Activated T-cell treated with anti-CD3 and anti-CD28 coated beads, Interleukin-2, amount 50 U/mL, for 4 hours (primary cell): ENCODE data around the gene MBNL1. TPM values are rescaled to one million over a fixed set of nuclear protein-coding genes. Genes with fewer than 3 reads are reported as not detected.

Experiments
- ATAC-seq, 2 donors: fragments of 200-7000 bp; cut with Tn5 transposase; one replicate each; pipeline ENCODE4 v1.10.0; 2021
- DNase-seq: peaks from one replicate; pipeline ENCODE4 v3.0.0-alpha.2; 2020
- H3K27me3 Mint-ChIP-seq: one replicate; pipeline ENCODE4 v1.8.0; 2021; ENCODE audit warnings: low read depth, mixed read lengths
- H3K36me3 Mint-ChIP-seq: one replicate; pipeline ENCODE4 v1.8.0; 2022; ENCODE audit warnings: mixed read lengths; ENCODE audit not compliant: insufficient read depth
- H3K4me1 Mint-ChIP-seq: one replicate; pipeline ENCODE4 v1.8.0; 2021; ENCODE audit warnings: low read depth, mixed read lengths
- H3K4me3 Mint-ChIP-seq: one replicate; pipeline ENCODE4 v1.8.0; 2021; ENCODE audit warnings: mild to moderate bottlenecking, moderate library complexity, mixed read lengths
- H3K9me3 Mint-ChIP-seq: one replicate; pipeline ENCODE4 v1.8.0; 2021; ENCODE audit warnings: mixed read lengths
- total RNA-seq, 3 donors: library from RNA; stranded (reverse); gene quantifications; one replicate each; pipeline ENCODE4 v1.2.1, GENCODE V29; 2021

MBNL1 gene
- total RNA-seq, 3 donors from 2014 or later = 343 to 376 (median 347) TPM

DNA sequence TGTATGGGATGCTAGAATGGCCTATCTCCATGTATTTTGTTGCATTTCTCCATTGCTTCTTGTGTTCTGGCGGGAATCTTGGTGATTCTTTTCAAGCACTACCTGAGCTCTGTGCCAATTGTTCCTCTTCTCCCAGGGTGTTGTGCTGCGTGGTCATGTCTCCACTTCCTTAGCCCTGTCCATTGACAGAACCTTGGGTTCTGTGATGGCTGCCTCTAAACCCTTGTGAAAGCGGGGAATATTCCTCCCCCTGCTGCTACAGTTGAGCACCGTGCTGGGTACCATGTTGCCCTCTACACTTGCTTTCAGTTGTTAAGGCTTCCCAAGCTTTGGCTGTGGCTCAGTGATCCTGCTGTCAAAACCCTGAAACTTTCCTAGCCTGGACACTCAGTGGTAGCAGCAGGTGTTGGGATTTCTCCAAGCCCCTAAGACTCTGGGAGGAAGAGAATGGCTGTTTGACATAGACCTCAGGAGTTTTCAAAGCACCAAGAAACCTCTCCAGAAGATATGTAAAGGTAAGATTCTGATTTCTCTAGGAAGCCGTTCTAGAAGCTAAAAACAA lies 69.5 kb downstream of the MBNL1 start:
- Mint-ChIP-seq H3K4me1 (peaks cover 76% of the 10 kb centered on the region), H3K4me3 (no peak overlapping the region), H3K36me3 (peaks cover 47% of the 10 kb centered on the region), H3K9me3 (no peaks in the 10 kb centered on the region), H3K27me3 (no peaks in the 10 kb centered on the region)
- no peak for ATAC-seq
- no peak for DNase-seq

DNA sequence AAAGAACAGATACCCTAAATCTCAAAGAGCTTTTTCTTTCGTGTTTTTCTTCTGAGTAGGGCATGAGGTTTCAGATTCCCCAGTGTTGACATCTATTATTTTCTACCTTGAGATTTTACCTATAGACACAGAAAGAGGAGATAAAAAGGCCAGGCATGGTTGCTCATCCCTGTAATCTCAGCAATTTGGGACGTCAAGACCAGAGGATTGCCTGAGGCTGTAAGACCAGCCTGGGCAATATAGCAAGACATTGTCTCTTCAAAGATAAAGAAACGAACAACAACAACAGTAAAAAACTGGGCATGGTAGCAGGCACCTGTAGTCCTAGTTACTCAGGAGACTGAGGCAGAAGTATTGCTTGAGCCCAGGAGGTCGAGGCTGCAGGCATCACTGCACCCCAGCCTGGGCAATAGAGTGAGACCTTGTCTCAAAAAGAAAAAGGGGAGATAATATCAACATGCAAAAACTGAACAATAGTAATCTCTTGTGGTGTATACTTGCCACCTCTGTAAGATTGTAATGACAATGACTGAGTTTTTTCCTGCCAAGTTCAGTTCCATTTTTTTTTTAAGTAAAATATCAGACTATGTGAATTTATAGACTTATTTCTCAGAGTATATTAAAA lies 71.3 kb downstream of the MBNL1 start:
- Mint-ChIP-seq H3K4me1 (peaks cover 70% of the 10 kb centered on the region), H3K4me3 (no peak overlapping the region), H3K27me3 (no peaks in the 10 kb centered on the region), H3K9me3 (no peaks in the 10 kb centered on the region), H3K36me3 (peaks cover 47% of the 10 kb centered on the region)
- DNase-seq = no peak
- ATAC-seq = no peak

DNA sequence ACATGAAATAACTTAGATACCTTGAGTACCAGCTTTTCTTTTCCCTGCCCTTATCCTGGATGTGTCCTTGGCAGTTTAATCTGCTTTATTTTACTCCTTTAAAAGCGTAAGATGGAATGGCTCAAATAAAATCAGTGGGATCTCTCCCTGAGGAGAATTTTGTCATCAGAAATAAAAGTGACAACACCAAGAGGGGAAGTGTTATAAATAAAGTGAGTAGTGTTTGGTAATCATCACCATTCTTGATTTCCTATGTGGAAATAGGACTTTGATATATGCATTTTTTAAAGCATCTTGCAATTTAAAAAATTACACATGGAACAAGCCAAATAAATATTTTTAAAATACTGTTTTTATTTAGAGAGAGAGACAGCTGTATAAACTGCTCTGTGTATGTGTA lies 76.5 kb downstream of the MBNL1 start:
- Mint-ChIP-seq H3K9me3 (no peaks in the 10 kb centered on the region), H3K36me3 (peaks cover 32% of the 10 kb centered on the region), H3K4me1 (peaks cover 40% of the 10 kb centered on the region), H3K27me3 (no peaks in the 10 kb centered on the region), H3K4me3 (no peak overlapping the region)
- no peak for DNase-seq
- no peak for ATAC-seq

DNA sequence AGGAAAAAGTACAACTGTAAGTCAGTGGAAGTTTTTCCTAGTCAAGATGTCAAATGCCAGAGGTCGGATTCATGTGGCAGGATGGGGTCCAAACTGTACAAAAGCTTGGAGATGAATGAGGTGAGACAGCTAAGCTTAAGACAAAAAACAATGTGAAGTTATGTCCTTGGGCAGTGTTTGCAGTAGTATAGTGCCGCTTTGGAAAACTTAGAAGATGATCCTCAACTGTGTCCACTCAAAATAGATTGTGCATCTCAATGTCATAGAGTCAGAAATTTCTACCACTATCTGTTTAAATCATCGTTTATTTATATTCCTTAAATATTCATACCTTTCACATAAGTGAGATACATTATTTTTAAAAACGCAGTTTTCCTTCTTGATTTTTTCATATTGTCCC lies 77.3 kb downstream of the MBNL1 start:
- DNase-seq (no peak), ATAC-seq (no peak)
- H3K27me3 Mint-ChIP-seq = no peaks in the 10 kb centered on the region
- H3K4me1 Mint-ChIP-seq = peaks cover 38% of the 10 kb centered on the region
- H3K9me3 Mint-ChIP-seq = no peaks in the 10 kb centered on the region
- no peak overlapping the region for H3K4me3 Mint-ChIP-seq
- H3K36me3 Mint-ChIP-seq = peaks cover 29% of the 10 kb centered on the region

DNA sequence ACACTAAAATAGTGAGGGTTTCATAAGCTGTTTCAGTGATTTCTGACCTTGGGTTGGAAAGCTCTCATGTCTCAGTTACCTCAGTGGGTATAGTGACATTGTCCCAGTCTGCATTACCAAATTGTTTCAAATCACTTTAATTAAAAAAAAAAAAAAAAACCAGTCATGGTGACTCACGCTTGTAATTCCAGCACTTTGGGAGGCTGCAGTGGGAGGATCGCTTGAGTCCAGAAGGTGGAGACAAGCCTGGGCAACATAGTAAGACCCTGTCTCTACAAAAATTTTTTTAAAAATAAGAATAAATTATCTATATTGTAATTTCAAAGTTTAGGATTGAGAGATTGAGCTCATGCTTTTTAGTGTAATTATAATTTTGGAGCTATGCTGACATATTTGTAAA lies 78.0 kb downstream of the MBNL1 start:
- H3K4me3 Mint-ChIP-seq = no peak overlapping the region
- H3K4me1 Mint-ChIP-seq = peaks cover 38% of the 10 kb centered on the region
- no peaks in the 10 kb centered on the region for H3K27me3 Mint-ChIP-seq
- DNase-seq (no peak), ATAC-seq (no peak)
- no peaks in the 10 kb centered on the region for H3K9me3 Mint-ChIP-seq
- H3K36me3 Mint-ChIP-seq = peaks cover 31% of the 10 kb centered on the region

DNA sequence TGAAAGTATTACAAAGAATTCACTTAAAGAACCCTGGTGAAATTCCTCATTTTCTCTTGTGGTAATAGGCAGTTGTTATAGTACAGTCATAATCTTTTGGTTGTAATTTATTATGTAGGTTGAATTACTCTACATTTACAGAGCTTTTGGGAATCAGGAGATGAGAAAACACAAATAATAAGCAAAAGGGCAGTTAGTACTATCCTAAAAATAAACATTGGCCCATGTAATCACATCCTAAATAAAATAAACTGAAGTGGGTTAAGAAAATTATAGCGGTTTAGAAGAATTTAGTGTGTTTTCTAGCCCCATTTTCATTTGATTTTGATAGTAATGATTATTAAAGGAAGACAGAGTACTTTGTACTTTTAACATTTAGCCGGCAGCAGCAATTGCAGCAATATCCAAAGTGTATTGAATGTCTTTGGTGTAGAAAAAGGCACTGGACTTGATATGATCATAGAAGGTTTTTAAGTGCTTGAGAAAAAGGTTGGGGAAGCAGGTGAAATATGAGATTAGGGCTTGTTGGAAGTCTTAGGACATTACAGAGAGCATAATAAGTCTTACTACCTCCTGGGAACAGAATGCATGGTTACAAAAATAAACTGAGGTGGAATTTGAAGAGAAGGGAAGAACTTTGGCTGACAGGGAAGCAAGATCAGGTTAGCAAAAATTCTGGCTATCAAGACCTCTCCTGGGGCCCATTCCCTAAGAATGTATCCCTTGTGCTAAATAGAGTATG lies 79.9 kb downstream of the MBNL1 start:
- ATAC-seq (no peak), DNase-seq (no peak)
- Mint-ChIP-seq H3K36me3 (peaks cover 29% of the 10 kb centered on the region), H3K4me3 (no peak overlapping the region), H3K9me3 (no peaks in the 10 kb centered on the region), H3K27me3 (no peaks in the 10 kb centered on the region), H3K4me1 (peaks cover 40% of the 10 kb centered on the region)

DNA sequence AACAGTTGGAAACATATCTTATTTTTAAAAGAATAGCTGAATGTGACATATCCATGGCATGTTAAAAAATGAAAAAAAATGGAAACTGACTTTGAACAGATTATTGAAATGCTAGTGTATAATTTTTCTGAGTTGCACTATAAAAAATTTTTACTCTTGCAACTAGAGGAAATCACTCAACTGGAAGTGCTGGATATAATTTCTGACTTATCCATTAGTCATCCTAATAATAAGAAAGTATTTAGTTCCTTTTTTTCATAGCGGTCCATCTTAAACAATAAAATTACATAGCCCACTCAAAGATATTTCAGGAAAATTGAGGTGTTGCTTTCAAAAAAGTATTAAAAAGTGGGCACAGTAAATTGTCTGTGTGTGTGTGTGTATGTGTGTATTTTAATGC lies 80.7 kb downstream of the MBNL1 start:
- DNase-seq (no peak), ATAC-seq (no peak)
- peaks cover 30% of the 10 kb centered on the region for H3K36me3 Mint-ChIP-seq
- H3K27me3 Mint-ChIP-seq = no peaks in the 10 kb centered on the region
- peaks cover 40% of the 10 kb centered on the region for H3K4me1 Mint-ChIP-seq
- H3K4me3 Mint-ChIP-seq = no peak overlapping the region
- no peaks in the 10 kb centered on the region for H3K9me3 Mint-ChIP-seq

DNA sequence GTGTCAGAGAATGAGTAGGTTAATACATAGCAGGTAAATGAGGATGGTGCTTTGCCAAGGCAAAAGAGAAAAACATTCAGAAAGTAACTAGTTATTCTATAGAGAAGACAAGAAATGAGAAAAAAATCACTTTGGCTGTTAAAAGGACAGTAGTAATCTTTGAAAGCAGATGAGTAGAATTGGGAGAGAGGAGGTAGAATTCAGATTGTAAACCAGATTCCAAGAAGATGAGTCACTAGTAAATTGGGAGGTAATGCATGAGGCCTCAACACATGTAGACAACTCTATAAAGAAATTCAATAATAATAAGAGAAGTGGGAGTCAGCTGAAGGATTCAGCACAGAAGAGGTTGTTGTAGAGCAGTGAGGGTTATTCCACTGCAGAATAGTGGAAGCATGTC lies 81.4 kb downstream of the MBNL1 start:
- Mint-ChIP-seq H3K9me3 (no peaks in the 10 kb centered on the region), H3K4me3 (no peak overlapping the region), H3K36me3 (peaks cover 30% of the 10 kb centered on the region), H3K4me1 (peaks cover 41% of the 10 kb centered on the region), H3K27me3 (no peaks in the 10 kb centered on the region)
- ATAC-seq (peak in 1 of 2 donors; percentile 23), DNase-seq (no peak)

DNA sequence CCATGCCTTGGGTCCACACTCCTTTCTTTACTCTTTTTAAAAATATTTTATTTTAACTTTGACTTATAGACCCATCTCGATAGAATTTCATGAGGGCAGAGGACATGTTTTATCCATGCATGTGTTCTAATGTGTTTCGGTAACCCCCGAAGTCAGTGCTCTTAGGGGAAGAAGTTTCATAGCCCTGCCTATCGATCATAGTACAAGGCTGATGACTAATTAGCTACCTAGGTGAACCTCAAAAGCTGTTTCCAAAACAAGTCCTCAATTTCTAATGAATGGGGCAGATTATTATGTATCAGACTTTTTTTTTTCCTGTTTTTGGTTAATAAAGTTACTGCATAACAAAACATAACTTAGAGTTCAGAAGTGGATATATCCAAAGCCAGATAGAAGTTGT lies 82.0 kb downstream of the MBNL1 start:
- DNase-seq (no peak), ATAC-seq (peak in 1 of 2 donors; percentile 48)
- peaks cover 29% of the 10 kb centered on the region for H3K36me3 Mint-ChIP-seq
- peaks cover 43% of the 10 kb centered on the region for H3K4me1 Mint-ChIP-seq
- H3K4me3 Mint-ChIP-seq = no peak overlapping the region
- no peaks in the 10 kb centered on the region for H3K27me3 Mint-ChIP-seq
- H3K9me3 Mint-ChIP-seq = no peaks in the 10 kb centered on the region

DNA sequence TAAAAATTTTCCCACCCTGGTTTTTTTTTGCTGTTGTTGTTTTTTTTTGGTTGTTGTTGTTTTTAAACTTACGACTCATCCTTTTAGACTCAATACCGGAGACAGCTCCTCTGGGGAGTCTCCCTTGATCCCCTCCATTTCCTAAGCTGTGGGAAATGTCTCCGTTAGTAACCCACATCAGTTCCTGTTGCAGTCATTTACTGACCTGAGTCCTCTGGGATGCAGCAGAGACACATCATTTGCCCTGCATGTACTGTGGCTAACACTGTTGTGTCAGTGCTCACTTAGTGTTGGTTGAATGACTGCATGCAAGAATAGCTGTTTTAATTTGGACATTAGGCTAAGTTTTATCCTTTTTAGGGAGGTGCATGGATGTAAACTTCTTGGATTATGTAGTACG lies 83.8 kb downstream of the MBNL1 start:
- no peaks in the 10 kb centered on the region for H3K9me3 Mint-ChIP-seq
- DNase-seq (no peak), ATAC-seq (peak in 1 of 2 donors; percentile 31)
- no peak overlapping the region for H3K4me3 Mint-ChIP-seq
- no peaks in the 10 kb centered on the region for H3K27me3 Mint-ChIP-seq
- H3K36me3 Mint-ChIP-seq = peaks cover 27% of the 10 kb centered on the region
- H3K4me1 Mint-ChIP-seq = peaks cover 53% of the 10 kb centered on the region

DNA sequence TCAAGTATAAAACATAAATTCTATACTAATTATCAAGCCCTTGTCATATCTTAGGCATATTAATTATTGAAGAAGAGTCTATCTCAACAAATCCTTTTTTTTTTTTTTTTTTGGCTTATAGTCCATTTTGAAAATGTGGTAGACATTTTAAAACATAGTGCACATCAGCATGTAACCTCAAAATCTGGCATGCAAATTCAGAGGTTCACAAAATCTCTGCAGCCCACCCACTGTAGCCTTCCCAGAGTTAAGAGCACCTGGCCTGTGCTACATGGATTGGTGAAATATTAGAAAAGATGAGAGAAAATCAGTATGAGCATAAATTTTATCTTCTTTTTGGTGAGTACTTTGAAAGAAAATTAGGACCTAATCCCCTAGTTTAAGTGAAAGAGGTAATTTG lies 84.8 kb downstream of the MBNL1 start:
- DNase-seq (no peak), ATAC-seq (no peak)
- Mint-ChIP-seq H3K4me3 (no peak overlapping the region), H3K9me3 (no peaks in the 10 kb centered on the region), H3K27me3 (no peaks in the 10 kb centered on the region), H3K36me3 (peaks cover 29% of the 10 kb centered on the region), H3K4me1 (peaks cover 61% of the 10 kb centered on the region)

DNA sequence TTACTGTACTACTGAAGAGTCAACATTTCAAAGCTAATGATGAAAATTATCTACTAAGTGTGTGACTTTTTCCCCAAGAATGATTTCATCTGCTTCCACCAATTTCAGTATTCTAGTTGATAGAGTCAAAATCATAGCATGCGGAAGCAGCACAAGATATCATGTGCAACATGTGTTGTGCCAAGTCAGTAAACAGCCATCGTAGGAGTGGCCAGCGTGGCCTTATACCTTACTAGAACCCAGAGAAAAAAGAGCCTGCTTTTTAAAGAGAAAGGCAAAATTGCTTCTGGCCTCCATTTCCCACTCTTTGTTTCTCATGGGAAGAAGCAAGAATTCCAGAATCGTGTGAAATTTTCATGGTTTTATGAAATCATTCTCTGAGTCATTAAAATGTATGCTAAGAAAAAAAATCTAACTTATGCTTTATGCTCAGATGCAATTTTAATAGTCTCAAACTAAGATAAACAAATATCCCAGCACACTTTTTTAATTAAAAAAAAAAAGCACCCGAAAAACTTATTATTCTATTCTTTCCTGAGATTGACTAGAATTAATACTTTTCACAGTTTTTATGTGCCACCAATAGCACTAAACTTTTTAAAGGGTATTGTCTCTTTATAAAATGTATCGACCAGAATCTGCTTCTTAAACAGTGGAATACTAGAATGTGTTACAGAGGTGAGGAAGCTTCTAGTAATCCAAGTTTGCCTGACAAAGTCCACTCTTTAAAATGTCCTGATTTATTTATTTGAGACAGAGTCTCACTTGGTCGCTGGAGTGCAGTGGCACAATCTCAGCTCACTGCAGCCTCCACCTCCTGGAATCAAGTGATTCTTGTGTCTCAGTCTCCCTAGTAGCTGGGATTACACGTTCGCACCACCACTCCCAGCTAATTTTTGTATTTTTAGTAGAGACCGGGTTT lies 87.3 kb downstream of the MBNL1 start:
- no peaks in the 10 kb centered on the region for H3K27me3 Mint-ChIP-seq
- peaks cover 73% of the 10 kb centered on the region for H3K4me1 Mint-ChIP-seq
- no peak overlapping the region for H3K4me3 Mint-ChIP-seq
- DNase-seq = no peak
- H3K9me3 Mint-ChIP-seq = no peaks in the 10 kb centered on the region
- ATAC-seq = no peak
- H3K36me3 Mint-ChIP-seq = peaks cover 36% of the 10 kb centered on the region

DNA sequence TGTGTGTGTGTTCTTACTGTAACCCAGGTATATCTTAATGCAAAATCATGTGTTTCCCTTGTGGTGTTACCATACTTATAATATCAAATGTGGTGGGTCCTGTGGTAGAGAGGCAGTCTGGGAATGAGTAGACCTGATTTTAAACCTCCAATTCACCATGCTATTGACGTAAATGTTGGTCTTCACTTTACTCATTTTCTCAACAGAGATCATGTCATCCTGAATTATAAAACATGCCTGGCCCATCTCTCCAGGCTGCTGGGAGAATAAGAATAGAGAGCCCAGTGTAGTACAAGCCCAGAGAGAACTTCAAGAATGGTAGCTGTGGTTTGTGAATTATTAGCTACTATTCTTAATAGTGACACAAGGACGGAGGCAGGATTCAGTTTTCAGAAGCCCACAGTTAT lies 88.1 kb downstream of the MBNL1 start:
- ATAC-seq (peak; percentile 61 to 75), DNase-seq (no peak)
- peaks cover 35% of the 10 kb centered on the region for H3K36me3 Mint-ChIP-seq
- peaks cover 77% of the 10 kb centered on the region for H3K4me1 Mint-ChIP-seq
- H3K9me3 Mint-ChIP-seq = no peaks in the 10 kb centered on the region
- no peaks in the 10 kb centered on the region for H3K27me3 Mint-ChIP-seq
- H3K4me3 Mint-ChIP-seq = no peak overlapping the region

DNA sequence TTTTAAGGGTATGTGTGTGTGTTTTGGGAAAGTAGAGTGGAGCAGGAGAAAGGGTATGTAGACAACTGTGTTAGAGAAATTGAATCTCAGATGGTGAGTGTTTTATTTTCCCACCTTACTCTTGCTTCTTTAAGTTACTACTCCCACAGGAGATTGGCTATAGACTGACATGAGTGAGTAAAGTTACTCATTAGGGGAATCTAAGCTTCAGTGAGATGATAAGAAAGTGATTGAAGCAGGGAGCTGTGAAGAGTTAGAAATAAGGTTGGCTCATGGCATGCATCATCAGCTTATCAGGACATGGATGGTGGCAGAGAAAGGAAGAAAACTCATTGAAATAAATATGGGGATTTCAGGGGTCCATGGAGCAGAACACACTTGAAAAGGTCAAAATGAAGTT lies 88.9 kb downstream of the MBNL1 start:
- ATAC-seq (peak; percentile 32 to 44), DNase-seq (no peak)
- Mint-ChIP-seq H3K27me3 (no peaks in the 10 kb centered on the region), H3K9me3 (no peaks in the 10 kb centered on the region), H3K4me3 (peak overlapping the region; percentile 2), H3K4me1 (peaks cover 79% of the 10 kb centered on the region), H3K36me3 (peaks cover 32% of the 10 kb centered on the region)
